ENCODE results near the gene ADD1.
A peak's percentile ranks its signal among the peaks of the same experiment; 100 is the strongest.

Gene ADD1

GRCh38 chr4:2806390-2807355, 37.0 kb upstream of the ADD1 start:
- DNase-seq (ENCODE audit: low read depth, low spot score), result peak; percentile 44
- no peak overlapping the region for H3K4me3 ChIP-seq (ENCODE audit: low read depth, low read length)
- in situ Hi-C loops (cut with HindIII; ENCODE audit: low sequenced_read_pairs), result no loop called here
- TF ChIP-seq, protein P1, sequence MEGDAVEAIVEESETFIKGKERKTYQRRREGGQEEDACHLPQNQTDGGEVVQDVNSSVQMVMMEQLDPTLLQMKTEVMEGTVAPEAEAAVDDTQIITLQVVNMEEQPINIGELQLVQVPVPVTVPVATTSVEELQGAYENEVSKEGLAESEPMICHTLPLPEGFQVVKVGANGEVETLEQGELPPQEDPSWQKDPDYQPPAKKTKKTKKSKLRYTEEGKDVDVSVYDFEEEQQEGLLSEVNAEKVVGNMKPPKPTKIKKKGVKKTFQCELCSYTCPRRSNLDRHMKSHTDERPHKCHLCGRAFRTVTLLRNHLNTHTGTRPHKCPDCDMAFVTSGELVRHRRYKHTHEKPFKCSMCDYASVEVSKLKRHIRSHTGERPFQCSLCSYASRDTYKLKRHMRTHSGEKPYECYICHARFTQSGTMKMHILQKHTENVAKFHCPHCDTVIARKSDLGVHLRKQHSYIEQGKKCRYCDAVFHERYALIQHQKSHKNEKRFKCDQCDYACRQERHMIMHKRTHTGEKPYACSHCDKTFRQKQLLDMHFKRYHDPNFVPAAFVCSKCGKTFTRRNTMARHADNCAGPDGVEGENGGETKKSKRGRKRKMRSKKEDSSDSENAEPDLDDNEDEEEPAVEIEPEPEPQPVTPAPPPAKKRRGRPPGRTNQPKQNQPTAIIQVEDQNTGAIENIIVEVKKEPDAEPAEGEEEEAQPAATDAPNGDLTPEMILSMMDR (IDR thresholded peaks at IDR 0.05; ENCODE audit: low read depth, low read length), result no peak

DNA sequence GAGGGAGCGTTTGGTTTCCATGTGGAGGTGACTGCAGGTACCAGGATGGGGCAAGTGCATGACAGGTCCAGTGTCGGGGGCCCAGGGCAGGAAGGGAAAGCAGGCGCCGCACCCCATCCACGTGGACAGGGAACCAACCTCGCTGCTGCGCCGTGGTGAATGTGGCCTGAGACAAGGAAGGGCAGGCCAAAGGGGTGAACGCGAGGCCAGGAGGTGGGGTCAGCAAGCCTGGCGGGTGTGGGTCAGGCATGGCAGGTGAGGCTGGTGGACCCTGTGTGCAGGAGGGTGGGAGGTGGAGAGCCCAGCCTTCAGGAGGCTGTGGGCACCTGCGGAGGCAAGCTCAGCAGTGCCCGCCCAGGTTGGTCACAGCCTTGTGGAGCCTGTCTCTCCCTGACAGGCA, 36.1 kb upstream of the ADD1 start:
- H3K4me3 ChIP-seq (ENCODE audit: low read depth, low read length), result no peak overlapping the region
- TF ChIP-seq, protein P1 (IDR thresholded peaks at IDR 0.05; ENCODE audit: low read depth, low read length), result no peak
- in situ Hi-C loops (cut with HindIII; ENCODE audit: low sequenced_read_pairs), result no loop called here
- DNase-seq (ENCODE audit: low read depth, low spot score), result no peak

DNA sequence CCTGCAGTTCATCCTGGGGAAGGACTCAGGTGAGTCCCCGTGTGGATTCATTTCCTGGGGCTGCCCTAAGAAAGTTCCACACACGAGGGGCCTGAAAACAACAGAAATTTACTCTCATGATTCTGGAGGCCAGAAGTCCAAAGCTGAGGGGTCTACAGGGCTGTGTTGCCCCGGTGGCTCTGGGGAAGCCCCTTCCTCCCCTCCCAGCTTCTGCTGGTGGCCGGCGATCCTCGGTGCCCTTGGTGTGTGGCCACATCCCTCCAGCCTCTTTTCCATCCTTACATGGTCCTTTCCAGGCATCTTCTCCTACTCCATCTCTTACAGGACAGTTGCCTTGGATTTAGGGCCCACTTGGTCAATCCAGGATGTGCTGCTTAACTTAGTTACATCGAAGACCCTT, 35.6 kb upstream of the ADD1 start:
- in situ Hi-C loops (cut with HindIII; ENCODE audit: low sequenced_read_pairs), result no loop called here
- TF ChIP-seq, protein P1 (IDR thresholded peaks at IDR 0.05; ENCODE audit: low read depth, low read length), result no peak
- no peak for DNase-seq (ENCODE audit: low read depth, low spot score)
- no peak overlapping the region for H3K4me3 ChIP-seq (ENCODE audit: low read depth, low read length)

- no peak overlapping the region for H3K4me3 ChIP-seq (ENCODE audit: low read depth, low read length)
- TF ChIP-seq, protein P1 (IDR thresholded peaks at IDR 0.05; ENCODE audit: low read depth, low read length), result no peak
- in situ Hi-C loops (cut with HindIII; ENCODE audit: low sequenced_read_pairs), result no loop called here
- no peak for DNase-seq (ENCODE audit: low read depth, low spot score)
Observed at GRCh38 chr4:2809610-2810180, 33.9 kb upstream of the ADD1 start.

DNA sequence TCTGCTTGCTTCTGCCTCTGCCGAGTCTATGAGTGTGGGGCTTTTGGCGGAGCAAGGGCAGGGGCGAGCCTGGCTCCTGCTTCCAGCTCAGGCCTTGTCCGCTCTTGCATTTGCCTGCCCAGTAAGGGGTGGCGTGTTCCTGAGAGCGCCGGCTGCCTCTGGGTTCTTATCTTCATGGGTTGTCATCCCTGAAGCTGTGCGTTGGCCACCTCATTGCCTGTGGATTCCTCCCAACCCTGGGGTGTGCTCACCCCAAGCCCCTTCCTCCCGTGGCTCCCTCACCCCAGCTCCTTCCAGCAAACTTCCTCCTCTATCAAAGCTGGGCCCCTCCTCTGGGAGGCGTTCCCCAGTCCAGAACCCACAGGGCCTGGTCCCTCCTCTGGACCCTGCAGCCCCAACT, 33.3 kb upstream of the ADD1 start:
- DNase-seq (ENCODE audit: low read depth, low spot score), result no peak
- TF ChIP-seq, protein P1 (IDR thresholded peaks at IDR 0.05; ENCODE audit: low read depth, low read length), result no peak
- no peak overlapping the region for H3K4me3 ChIP-seq (ENCODE audit: low read depth, low read length)
- in situ Hi-C loops (cut with HindIII; ENCODE audit: low sequenced_read_pairs), result no loop called here

- DNase-seq (ENCODE audit: low read depth, low spot score), result peak; percentile 68
- H3K4me3 ChIP-seq (ENCODE audit: low read depth, low read length), result peak overlapping the region; percentile 22
- in situ Hi-C loops (cut with HindIII; ENCODE audit: low sequenced_read_pairs), result no loop called here
- TF ChIP-seq, protein P1 (IDR thresholded peaks at IDR 0.05; ENCODE audit: low read depth, low read length), result no peak
Observed at GRCh38 chr4:2811830-2812611, 31.6 kb upstream of the ADD1 start.

Measured in astrocyte of the spinal cord (primary cell).